ENCODE measurements around the gene GRK2. TPM values are rescaled to one million over a fixed set of nuclear protein-coding genes. Genes with fewer than 3 reads are reported as not detected.

Gene GRK2
- total and polyA plus RNA-seq, 9 of the 15 experiments (the other 6 are each of a cell fraction or from before 2014, with no cell fraction given) = 0.24 to 95.8 (median 56.5) TPM

- TF ChIP-seq GTF2A2 (tag; IDR thresholded peaks at IDR 0.05) (no peak), MAFF (IDR thresholded peaks at IDR 0.05; ENCODE audit: low read length) (no peak)
- TF ChIP-seq, protein P1, sequence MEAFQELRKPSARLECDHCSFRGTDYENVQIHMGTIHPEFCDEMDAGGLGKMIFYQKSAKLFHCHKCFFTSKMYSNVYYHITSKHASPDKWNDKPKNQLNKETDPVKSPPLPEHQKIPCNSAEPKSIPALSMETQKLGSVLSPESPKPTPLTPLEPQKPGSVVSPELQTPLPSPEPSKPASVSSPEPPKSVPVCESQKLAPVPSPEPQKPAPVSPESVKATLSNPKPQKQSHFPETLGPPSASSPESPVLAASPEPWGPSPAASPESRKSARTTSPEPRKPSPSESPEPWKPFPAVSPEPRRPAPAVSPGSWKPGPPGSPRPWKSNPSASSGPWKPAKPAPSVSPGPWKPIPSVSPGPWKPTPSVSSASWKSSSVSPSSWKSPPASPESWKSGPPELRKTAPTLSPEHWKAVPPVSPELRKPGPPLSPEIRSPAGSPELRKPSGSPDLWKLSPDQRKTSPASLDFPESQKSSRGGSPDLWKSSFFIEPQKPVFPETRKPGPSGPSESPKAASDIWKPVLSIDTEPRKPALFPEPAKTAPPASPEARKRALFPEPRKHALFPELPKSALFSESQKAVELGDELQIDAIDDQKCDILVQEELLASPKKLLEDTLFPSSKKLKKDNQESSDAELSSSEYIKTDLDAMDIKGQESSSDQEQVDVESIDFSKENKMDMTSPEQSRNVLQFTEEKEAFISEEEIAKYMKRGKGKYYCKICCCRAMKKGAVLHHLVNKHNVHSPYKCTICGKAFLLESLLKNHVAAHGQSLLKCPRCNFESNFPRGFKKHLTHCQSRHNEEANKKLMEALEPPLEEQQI (IDR thresholded peaks at IDR 0.05) = no peak
Measured at GRCh38 chr11:67251841-67252240, 14.4 kb upstream of the GRK2 start (continued).

DNA sequence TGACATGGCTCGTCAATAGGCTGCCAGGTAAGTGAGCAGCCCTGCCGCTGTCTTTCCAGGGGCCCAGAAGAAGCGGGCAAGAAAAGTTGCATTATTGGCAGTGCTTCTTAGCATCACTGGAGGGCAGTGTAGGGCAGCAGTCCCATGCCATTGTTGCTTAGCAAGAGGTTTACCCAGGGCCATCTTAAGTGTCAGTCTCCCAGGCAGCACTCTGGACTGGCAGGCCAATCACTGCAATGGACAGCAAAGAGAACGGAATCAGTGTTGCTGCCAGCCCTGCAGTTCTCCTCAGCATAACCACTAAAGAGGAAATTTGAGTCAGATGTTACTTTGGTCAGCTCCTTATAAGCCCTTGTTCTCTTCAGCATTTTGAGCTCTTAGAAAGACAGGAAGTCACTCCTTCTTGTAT lies 13.4 kb upstream of the GRK2 start:
- H3K4me3 ChIP-seq = no peak overlapping the region
- TF ChIP-seq HNRNPL (IDR thresholded peaks at IDR 0.05; ENCODE audit: low read depth, low read length) (no peak), RAD21 (CRISPR knock-in tag; conservative IDR thresholded peaks at IDR 0.05 in 1 of 2, IDR thresholded peaks at IDR 0.05 in 1 of 2) (peak in 1 of 2 experiments; percentile 36; a peak in 1 of 4 replicates), AFF4 (CRISPR knock-in tag; IDR thresholded peaks at IDR 0.05) (no peak)
- TF ChIP-seq, protein P2, sequence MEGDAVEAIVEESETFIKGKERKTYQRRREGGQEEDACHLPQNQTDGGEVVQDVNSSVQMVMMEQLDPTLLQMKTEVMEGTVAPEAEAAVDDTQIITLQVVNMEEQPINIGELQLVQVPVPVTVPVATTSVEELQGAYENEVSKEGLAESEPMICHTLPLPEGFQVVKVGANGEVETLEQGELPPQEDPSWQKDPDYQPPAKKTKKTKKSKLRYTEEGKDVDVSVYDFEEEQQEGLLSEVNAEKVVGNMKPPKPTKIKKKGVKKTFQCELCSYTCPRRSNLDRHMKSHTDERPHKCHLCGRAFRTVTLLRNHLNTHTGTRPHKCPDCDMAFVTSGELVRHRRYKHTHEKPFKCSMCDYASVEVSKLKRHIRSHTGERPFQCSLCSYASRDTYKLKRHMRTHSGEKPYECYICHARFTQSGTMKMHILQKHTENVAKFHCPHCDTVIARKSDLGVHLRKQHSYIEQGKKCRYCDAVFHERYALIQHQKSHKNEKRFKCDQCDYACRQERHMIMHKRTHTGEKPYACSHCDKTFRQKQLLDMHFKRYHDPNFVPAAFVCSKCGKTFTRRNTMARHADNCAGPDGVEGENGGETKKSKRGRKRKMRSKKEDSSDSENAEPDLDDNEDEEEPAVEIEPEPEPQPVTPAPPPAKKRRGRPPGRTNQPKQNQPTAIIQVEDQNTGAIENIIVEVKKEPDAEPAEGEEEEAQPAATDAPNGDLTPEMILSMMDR (IDR thresholded peaks at IDR 0.05 in 2 of 3, conservative IDR thresholded peaks at IDR 0.05 in 1 of 3; ENCODE audit: insufficient read depth in 2 of 3, low read depth in 1 of 3, low read length in 3 of 3) = peak; percentile 24 to 44 (median 40); a peak in 4 of 6 replicates
- no TSS peak for BruUV-seq (replicated peaks)
- H3K9me3 ChIP-seq (replicated peaks; ENCODE audit: control insufficient read depth, insufficient read depth, low read depth, low read length) = no peaks in the 10 kb centered on the region
- H3K36me3 ChIP-seq (ENCODE audit: control insufficient read depth, insufficient read depth, low read length) = peaks cover 94% of the 10 kb centered on the region
- peaks cover 2% of the 10 kb centered on the region; the same call in 2 of the 3 replicates for H3K79me2 ChIP-seq (ENCODE audit: control insufficient read depth, insufficient read depth, low read length)
- no peaks in the 10 kb centered on the region for H3K27me3 ChIP-seq (ENCODE audit: control insufficient read depth in 2 of 2, insufficient read depth in 2 of 2, low read length in 2 of 2)
- POLR2A ChIA-PET = interaction anchor here (1.4 to 6.8 kb wide), 4 partner anchors 9 to 173 kb away, joined by 4 to 58 read pairs (median 7); no protein-coding TSS in a partner anchor
- H2AFZ ChIP-seq (ENCODE audit: low read depth, low read length) = no peak overlapping the region
- H3K27ac ChIP-seq (ENCODE audit: extremely low read depth, low read depth, low read length) = no peak overlapping the region
- 89% methylated on average over 4 of the region's 4 CpGs for WGBS (ENCODE audit: insufficient coverage, low coverage, missing lambda C conversion rate)
- peaks cover 15% of the 10 kb centered on the region; the same call in 1 of the 2 replicates for H4K20me1 ChIP-seq (replicated peaks; ENCODE audit: control insufficient read depth, insufficient read depth, low read length)
- DNase-seq (ENCODE audit: extremely low read depth in 1 of 4, low spot score in 3 of 4) (no peak), ATAC-seq (peak; percentile 32; the same call in 2 of the 3 replicates), FAIRE-seq (no peak)
- no peak overlapping the region for H3K4me2 ChIP-seq (ENCODE audit: insufficient read depth, low read length)
- intact Hi-C loops (cut with micrococcal nuclease) (no loop called here), in situ Hi-C loops (cut with MboI) (no loop called here)
- no peak overlapping the region for H3K9ac ChIP-seq (ENCODE audit: insufficient read depth in 1 of 2, low read depth in 2 of 2, low read length in 2 of 2)
- CTCF ChIA-PET (ENCODE audit: low intra/inter-chr PET ratio) = no interaction called here
- peaks cover 4 to 16% of the 10 kb centered on the region in 2 experiments; a peak in 2 of 5 replicates for H3K4me1 ChIP-seq (replicated peaks in 1 of 2; ENCODE audit: control insufficient read depth in 2 of 2, insufficient read depth in 2 of 2, low read length in 2 of 2)
- no peaks in the 10 kb centered on the region for H3K9me1 ChIP-seq (ENCODE audit: control insufficient read depth, insufficient read depth, low read length)

All from K562 (cell line).